ENCODE measurements around the gene NENF.

GRCh38 chr1:212432272-212432660 is 454 bp upstream of the NENF start:
- TF ChIP-seq EZH2 (IDR thresholded peaks at IDR 0.05; ENCODE audit: borderline replicate concordance, low read length) (no peak), CTCF (IDR thresholded peaks at IDR 0.05; ENCODE audit: low read length) (no peak)
